Measurements from ENCODE around the gene FAM72B.
"Not testable (repeated sequence)": the region's sequence is repeated elsewhere in the genome, so short reads cannot be mapped to it uniquely, and the experiment has no call there.

FAM72B gene

DNA sequence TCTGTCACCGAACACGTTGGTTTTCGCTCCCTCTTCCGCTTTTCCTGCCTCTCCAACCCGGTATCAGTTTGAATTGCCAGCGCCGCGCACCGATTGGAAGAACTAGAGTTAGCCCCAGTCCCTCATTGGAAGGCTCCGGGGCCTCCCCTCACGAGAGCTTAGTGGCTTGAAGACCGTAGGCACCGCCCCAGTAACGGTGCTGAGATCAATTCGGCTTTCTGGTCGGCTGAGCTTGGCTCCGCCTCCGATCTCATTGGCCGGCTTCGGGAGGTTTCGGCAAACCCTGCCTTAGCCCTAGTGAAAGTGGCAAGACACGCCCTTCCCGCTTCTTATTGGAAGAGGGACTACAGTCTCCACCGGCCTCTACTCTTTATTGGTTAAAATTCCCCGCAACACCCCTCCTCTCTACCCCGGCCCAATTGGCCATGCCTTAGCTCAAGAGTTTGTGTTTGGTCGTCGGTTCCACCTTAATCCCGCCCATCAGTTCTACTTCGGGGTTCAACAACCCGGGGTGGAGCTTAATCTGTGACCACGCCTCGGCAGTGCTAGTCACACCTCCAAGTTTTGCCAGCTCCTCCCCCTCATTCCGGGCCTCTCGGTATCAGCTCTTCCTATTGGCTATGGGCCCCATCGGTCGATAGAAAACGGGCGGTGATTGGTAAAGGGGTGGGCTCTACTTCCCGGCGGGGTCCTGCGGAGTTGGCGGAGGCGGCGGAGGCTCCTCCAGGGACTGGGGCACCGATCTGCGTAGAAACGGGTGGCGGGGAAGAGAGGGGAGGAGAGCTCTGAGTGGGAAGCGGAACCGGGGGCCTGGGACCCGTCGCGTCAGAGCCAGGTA, at the start of gene FAM72B, which contains the start of gene SRGAP2C:
Gene FAM72B, minus strand, starts transcription at position 51 of the 838 bp plus-strand sequence. CDS start 851 bp downstream, outside the sequence.
Gene SRGAP2C, plus strand, starts transcription at position 686 of the 838 bp plus-strand sequence. CDS start 2,472 bp downstream, outside the sequence.
- DNase-seq: peak; percentile 89

- DNase-seq: not testable (repeated sequence)
Measured at GRCh38 chr1:121232445-121233125, 48.4 kb upstream of the FAM72B start.

DNA sequence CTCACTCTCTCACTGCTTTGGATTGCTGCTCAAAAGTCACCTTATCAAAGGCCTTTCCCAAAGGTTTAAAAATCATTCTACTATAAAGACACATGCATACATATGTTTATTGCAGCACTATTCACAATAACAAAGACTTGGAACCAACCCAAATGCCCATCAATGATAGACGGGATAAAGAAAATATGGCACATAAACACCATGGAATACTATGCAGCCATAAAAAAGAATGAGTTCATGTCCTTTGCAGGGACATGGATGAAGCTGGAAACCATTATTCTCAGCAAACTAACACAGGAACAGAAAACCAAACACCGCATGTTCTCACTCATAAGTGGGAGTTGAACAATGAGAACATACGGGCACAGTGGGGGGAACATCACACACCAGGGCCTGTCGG, 46.5 kb upstream of the FAM72B start:
- not testable (repeated sequence) for DNase-seq

GRCh38 chr1:121227544-121228330, 43.6 kb upstream of the FAM72B start:
- not testable (repeated sequence) for DNase-seq

DNA sequence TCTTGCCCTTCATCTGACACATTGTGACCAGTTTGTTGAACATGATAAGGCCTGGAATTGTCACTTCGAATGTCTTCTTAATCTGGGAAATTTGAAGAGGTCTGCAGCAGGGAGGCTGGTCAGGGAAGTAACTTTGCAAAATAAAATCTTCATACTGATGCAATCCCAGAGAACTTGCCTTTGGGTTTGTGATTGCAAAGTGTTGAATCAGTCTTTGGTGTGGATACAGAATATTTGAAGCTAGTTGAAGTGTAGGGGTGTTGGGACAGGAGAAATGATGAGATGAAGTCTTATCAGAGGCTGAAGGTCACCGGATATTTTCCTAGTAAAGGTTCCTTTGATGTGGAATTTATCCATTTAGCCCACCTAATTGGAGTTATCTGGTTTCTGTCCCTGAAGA, 42.8 kb upstream of the FAM72B start:
- DNase-seq: not testable (repeated sequence)

GRCh38 chr1:121226295-121226904, 42.3 kb upstream of the FAM72B start:
- DNase-seq: not testable (repeated sequence)

GRCh38 chr1:121224714-121225113, 40.6 kb upstream of the FAM72B start:
- not testable (repeated sequence) for DNase-seq

DNA sequence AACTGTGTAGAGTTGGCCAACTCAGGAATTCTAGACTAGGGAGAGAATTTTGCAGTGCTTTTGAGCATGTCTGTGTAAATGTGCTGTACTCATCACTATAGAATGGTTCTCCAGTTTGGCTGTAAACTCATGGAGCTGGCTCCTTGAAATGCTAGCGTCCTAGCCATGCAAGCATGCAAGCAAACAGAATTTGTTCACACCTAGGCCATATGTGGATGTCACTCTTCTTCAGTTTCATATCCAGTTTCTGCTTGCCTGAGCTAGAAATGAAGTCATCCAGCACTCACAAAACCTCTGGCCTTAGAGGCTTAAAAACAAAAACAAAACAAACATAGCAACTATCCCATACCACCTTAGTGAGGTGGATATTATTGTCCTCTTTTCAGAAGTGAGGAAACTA, 37.6 kb upstream of the FAM72B start:
- not testable (repeated sequence) for DNase-seq

- not testable (repeated sequence) for DNase-seq
Measured at GRCh38 chr1:121216676-121217075, 32.5 kb upstream of the FAM72B start.

- not testable (repeated sequence) for DNase-seq
Measured at GRCh38 chr1:121215699-121216417, 31.7 kb upstream of the FAM72B start.

GRCh38 chr1:121214544-121215156, 30.5 kb upstream of the FAM72B start:
- DNase-seq: not testable (repeated sequence)

- not testable (repeated sequence) for DNase-seq
Measured at GRCh38 chr1:121213491-121213890, 29.4 kb upstream of the FAM72B start.

DNA sequence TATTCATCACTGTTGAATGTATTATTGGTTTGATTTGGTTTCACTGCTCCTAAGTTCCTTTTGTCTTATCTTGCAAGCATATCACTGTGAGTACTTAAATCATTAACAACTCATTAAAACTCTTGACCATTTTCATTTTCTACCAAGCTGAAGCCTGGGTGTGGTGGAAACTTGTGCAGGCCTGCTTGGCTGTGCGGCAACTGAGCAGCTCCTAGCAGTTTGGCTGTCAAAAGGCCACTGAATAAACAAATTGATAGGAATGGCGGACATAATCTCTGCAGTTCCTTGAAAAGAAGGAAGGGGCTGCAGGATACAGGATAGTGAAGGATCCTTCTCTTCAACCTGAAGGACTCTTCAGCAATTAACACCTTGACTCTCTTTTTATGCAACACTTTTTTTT, 26.6 kb upstream of the FAM72B start:
- not testable (repeated sequence) for DNase-seq

DNA sequence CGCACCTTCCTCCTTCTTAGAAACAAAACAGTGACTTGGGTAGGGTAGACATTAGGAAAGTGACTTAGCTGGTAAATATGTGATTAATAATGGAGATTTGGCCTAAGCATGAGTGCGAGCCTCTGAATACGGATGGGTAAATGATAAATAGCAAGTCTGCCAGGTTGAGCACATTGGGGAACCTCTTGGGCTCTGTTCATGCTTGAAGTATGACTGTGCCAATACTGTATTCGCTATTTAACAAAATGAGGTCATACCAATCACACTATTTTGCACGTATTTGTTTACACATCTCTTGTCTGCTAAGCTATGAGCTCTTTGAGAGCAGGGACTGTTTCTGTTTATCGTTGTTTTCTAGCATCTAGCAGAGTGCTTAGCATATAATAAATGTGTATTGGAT, 24.2 kb upstream of the FAM72B start:
- DNase-seq: not testable (repeated sequence)

DNA sequence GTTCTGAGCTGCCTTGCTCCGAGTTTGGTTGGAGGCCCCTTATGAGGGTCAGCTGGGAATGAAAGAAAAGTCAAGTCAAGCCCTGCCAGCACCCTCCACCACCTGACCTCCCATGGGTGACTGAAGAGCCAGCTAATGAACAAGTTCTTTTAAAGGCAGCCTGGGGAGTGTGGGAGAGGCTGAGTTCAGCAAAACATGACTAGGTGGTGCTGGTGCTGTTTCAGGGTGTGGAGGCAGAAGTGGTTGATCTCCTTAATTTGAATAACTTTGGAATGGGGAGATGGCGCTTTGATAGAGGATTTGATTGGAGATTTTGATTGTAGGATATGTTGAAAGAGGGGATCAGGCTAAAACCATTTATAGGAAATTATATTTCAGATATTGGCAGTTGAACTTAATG, 23.2 kb upstream of the FAM72B start:
- DNase-seq: not testable (repeated sequence)

DNA sequence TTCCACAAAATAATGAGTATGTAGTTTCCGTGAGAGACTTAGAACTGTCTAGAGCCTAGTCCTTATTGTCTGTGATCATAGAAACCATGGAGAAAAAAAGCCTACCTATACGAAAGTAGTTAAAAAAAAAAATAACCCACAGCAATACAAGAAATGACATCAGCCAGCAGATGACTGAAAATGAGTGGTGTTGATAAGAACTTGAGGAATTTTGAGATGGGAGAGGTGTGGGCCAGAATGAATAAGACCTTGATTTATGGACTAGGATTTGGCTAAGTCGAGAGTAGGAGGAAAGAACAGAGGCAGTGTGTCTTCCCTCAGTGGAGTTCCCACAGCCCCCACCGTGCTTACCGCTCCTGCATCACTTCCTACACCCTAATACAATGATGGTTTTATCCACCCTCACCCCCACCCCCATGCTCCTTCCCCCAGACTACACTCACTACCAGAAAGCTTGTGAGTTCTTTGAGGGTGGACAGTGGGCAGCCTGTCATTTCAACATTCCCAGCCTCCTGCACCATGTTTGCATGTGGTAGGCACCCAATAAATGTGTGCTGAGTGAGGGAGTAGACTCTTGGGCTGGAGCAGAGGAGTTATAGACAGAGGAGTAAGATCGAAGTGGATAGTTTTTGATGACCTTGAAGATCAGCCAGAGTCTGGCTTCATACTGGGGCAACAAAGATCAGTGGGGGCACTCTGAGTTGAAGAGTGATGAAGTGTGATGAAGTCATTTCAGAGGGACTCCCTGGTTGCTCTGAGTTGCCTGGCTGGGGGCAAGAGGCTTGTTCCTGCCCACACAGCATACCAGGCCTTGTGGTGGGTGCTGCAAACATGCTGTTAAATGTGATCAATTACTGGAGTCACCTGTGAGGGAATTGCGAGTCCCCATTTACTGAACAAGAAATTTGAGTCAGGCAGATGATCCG, 21.9 kb upstream of the FAM72B start:
- DNase-seq: not testable (repeated sequence)

- DNase-seq: not testable (repeated sequence)
Measured at GRCh38 chr1:121202986-121203385, 18.8 kb upstream of the FAM72B start.

- not testable (repeated sequence) for DNase-seq
Measured at GRCh38 chr1:121200985-121201981, 17.1 kb upstream of the FAM72B start.

- not testable (repeated sequence) for DNase-seq
Measured at GRCh38 chr1:121200232-121200631, 16.1 kb upstream of the FAM72B start.

All from activated effector memory CD4-positive, alpha-beta T cell treated with Interleukin-2 at 50 U/mL for 16 hours (primary cell).